Measurements from ENCODE around the gene FGF12. TPM values are rescaled to one million over a fixed set of nuclear protein-coding genes. Genes with fewer than 3 reads are reported as not detected.

FGF12 gene
- total RNA-seq, 1 donor from 2014 or later, result 1.6 TPM

DNA sequence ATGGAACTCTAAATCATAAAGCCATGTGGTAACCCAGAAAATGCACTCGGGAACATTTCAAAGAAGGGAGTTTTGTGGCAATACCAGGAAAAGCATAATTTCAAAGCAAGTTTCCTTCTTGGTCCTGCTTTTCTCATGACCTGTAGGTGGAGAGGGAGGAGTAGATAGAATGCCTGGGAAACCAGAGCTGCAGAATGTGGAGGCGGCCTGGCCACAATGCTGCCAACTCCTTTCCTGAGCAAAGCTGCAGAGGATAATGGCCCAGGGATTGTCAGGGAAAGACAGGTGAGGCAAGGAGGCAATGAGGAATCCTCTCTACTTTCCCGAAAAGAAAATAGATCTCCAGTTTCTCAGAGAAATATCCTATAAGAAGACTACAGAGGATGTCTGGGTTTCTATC lies 330.3 kb downstream of the FGF12 start:
- DNase-seq (ENCODE audit: low read depth), result no peak
- TF ChIP-seq, protein P1, sequence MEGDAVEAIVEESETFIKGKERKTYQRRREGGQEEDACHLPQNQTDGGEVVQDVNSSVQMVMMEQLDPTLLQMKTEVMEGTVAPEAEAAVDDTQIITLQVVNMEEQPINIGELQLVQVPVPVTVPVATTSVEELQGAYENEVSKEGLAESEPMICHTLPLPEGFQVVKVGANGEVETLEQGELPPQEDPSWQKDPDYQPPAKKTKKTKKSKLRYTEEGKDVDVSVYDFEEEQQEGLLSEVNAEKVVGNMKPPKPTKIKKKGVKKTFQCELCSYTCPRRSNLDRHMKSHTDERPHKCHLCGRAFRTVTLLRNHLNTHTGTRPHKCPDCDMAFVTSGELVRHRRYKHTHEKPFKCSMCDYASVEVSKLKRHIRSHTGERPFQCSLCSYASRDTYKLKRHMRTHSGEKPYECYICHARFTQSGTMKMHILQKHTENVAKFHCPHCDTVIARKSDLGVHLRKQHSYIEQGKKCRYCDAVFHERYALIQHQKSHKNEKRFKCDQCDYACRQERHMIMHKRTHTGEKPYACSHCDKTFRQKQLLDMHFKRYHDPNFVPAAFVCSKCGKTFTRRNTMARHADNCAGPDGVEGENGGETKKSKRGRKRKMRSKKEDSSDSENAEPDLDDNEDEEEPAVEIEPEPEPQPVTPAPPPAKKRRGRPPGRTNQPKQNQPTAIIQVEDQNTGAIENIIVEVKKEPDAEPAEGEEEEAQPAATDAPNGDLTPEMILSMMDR (conservative IDR thresholded peaks at IDR 0.05; ENCODE audit: low read depth, low read length), result no peak
- no peak overlapping the region for H3K4me3 ChIP-seq (ENCODE audit: low read depth, low read length)

DNA sequence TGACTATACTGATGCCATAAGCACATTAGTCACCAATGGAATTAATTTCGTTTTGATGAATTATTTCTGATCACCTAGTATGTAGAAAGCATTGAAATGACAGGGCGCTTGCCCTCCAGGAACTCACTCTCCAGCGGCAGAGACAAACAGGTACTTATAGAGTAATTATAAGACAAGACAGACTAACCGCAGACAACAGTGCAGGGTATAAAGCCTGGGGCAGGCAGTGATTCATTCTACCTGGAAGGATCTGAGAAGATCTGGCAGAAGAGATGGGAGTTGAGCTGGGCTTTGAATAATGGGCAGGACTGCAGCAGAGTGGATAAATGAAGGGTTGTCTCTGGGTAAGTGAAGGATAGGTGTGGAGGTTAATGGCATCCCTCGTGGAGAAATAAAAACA lies 331.8 kb downstream of the FGF12 start:
- TF ChIP-seq, protein P1 (conservative IDR thresholded peaks at IDR 0.05; ENCODE audit: low read depth, low read length), result no peak
- DNase-seq (ENCODE audit: low read depth), result no peak
- no peak overlapping the region for H3K4me3 ChIP-seq (ENCODE audit: low read depth, low read length)

DNA sequence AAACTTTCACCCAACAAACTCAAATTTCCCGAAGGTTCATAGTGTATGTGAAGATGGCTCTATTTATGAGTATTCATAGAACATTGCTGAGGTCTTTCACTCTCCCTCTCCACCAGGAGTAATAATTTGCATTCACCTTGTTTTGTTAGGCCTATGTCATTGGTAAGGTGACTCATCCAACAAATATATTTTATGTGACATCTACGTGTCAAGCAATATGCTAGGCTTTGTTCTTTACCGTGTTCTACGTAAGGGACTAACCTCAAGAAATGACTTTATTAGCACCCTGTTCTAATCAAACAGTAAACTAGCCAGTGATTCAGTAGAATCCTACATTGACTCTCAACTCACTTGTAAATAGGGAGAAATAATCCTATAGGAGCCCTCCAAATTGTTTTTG lies 334.4 kb downstream of the FGF12 start:
- TF ChIP-seq, protein P1 (conservative IDR thresholded peaks at IDR 0.05; ENCODE audit: low read depth, low read length), result no peak
- no peak overlapping the region for H3K4me3 ChIP-seq (ENCODE audit: low read depth, low read length)
- no peak for DNase-seq (ENCODE audit: low read depth)

DNA sequence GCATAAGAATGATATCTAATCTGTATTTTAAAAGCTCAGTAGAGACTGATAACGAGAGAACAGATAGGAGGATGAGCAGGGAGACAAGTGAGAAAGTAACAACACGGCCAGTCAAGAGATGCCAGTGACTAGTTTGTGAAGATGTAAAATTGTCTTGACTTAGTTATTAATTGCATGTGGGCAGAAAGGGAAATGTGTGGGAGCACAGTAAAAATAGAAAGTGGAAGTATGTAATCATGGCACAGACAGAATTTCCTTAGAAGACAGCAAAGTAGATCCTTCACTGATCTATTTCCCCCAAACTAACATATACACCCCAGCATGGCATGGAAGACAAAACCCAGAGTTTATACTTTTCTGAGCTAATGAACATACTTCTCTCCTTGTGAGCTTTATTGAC lies 344.5 kb downstream of the FGF12 start:
- TF ChIP-seq, protein P1 (conservative IDR thresholded peaks at IDR 0.05; ENCODE audit: low read depth, low read length), result no peak
- DNase-seq (ENCODE audit: low read depth), result no peak
- H3K4me3 ChIP-seq (ENCODE audit: low read depth, low read length), result no peak overlapping the region

DNA sequence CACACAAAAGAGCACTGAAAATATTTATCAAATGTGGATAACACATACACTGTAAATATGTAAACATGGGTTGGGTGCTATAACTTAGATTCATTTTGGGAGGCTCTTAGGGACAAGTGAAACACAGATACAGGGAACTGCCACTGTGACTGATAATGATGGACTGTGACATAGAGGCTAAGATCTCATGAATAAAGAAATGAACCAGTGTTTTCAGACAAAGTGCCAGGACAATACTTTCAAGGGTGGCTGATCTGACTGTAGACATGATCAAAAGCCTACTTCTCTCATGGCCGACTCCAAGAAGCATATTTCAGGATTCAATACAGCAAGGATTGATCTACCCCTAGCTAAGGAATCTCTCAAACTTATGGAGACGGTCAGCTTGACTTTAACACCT lies 353.8 kb downstream of the FGF12 start:
- no peak for DNase-seq (ENCODE audit: low read depth)
- H3K4me3 ChIP-seq (ENCODE audit: low read depth, low read length), result no peak overlapping the region
- TF ChIP-seq, protein P1 (conservative IDR thresholded peaks at IDR 0.05; ENCODE audit: low read depth, low read length), result no peak

DNA sequence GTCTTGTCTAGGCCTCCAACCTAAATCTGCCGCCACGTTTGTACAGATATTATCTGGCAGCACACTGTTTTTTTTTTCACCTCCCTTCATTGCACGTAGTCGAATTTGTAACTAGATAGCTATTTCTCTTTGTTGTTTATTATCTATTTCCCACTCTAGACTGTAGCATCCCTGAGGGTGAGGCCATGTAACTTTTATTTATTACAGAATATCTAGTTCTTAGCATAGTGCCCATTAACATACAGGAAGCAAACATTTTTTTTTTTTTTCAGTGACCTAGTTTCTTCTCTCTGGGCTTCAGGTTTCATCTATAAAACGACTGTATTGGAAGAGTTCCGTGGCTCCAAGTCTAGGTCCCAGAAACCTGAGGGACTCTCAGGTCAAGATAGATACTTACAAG lies 354.3 kb downstream of the FGF12 start:
- no peak overlapping the region for H3K4me3 ChIP-seq (ENCODE audit: low read depth, low read length)
- DNase-seq (ENCODE audit: low read depth), result no peak
- TF ChIP-seq, protein P1 (conservative IDR thresholded peaks at IDR 0.05; ENCODE audit: low read depth, low read length), result no peak

DNA sequence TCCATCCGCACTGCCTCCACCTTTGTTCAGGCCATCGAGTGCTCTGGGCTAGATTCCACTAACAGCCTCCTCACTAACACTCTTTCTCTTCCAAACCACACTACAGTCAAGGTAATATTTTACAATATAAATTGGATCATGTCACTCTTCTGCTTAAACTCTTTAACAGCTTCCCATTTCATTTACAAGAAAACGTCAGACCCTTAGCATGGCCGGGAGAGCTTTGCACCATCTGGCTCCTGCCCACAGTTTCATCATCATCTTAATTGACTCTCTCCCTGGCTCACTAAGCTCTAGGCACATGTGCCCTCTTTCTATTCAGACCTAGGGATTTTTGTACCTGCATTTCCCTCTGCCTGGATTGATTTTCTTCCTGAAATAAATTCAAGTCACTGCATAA lies 354.7 kb downstream of the FGF12 start:
- TF ChIP-seq, protein P1 (conservative IDR thresholded peaks at IDR 0.05; ENCODE audit: low read depth, low read length), result no peak
- no peak for DNase-seq (ENCODE audit: low read depth)
- H3K4me3 ChIP-seq (ENCODE audit: low read depth, low read length), result no peak overlapping the region
